ENCODE results near the gene SFMBT1.
A peak's percentile ranks its signal among the peaks of the same experiment; 100 is the strongest.

The SFMBT1 gene

GRCh38 chr3:52962160-52962559 lies 83.7 kb downstream of the SFMBT1 start:
- H3K27ac ChIP-seq: no peak overlapping the region
- TF ChIP-seq CTCF (conservative IDR thresholded peaks at IDR 0.05): no peak

GRCh38 chr3:52959773-52960172 lies 86.1 kb downstream of the SFMBT1 start:
- no peak overlapping the region for H3K27ac ChIP-seq
- no peak for TF ChIP-seq CTCF (conservative IDR thresholded peaks at IDR 0.05)

- TF ChIP-seq CTCF (conservative IDR thresholded peaks at IDR 0.05): no peak
- H3K27ac ChIP-seq: no peak overlapping the region
These were observed 106.3 kb downstream of the SFMBT1 start for GRCh38 chr3:52939600-52939999.

GRCh38 chr3:52934630-52935530 lies 111.0 kb downstream of the SFMBT1 start:
- peak; percentile 87 for TF ChIP-seq CTCF (conservative IDR thresholded peaks at IDR 0.05)
- H3K27ac ChIP-seq: 0 out of 2 replicates have a peak overlapping the region, but pooled peaks have one; percentile 4

- H3K27ac ChIP-seq: no peak overlapping the region
- peak; percentile 24; the same call in 1 of the 2 replicates for TF ChIP-seq CTCF (conservative IDR thresholded peaks at IDR 0.05)
These were observed 114.0 kb downstream of the SFMBT1 start for GRCh38 chr3:52931889-52932288.

GRCh38 chr3:52931328-52931727 lies 114.5 kb downstream of the SFMBT1 start:
- no peak overlapping the region for H3K27ac ChIP-seq
- TF ChIP-seq CTCF (conservative IDR thresholded peaks at IDR 0.05): no peak

- no peak overlapping the region for H3K27ac ChIP-seq
- TF ChIP-seq CTCF (conservative IDR thresholded peaks at IDR 0.05): no peak
These were observed 115.1 kb downstream of the SFMBT1 start for GRCh38 chr3:52930748-52931147.

Measured in VCaP (cell line).